HG03439 (cell line): ENCODE measurements around the gene ITPR2.
A peak's percentile ranks its signal among the peaks of the same experiment; 100 is the strongest.
"Not testable (repeated sequence)": the region's sequence is repeated elsewhere in the genome, so short reads cannot be mapped to it uniquely, and the experiment has no call there.

ENCODE experiments used
- ATAC-seq: cut with Tn5 transposase; IDR thresholded peaks from one replicate; pipeline ENCODE4 v1.9.1; 2021; ENCODE audit warnings: mild to moderate bottlenecking, moderate library complexity; ENCODE audit not compliant: unreplicated experiment

Gene ITPR2

DNA sequence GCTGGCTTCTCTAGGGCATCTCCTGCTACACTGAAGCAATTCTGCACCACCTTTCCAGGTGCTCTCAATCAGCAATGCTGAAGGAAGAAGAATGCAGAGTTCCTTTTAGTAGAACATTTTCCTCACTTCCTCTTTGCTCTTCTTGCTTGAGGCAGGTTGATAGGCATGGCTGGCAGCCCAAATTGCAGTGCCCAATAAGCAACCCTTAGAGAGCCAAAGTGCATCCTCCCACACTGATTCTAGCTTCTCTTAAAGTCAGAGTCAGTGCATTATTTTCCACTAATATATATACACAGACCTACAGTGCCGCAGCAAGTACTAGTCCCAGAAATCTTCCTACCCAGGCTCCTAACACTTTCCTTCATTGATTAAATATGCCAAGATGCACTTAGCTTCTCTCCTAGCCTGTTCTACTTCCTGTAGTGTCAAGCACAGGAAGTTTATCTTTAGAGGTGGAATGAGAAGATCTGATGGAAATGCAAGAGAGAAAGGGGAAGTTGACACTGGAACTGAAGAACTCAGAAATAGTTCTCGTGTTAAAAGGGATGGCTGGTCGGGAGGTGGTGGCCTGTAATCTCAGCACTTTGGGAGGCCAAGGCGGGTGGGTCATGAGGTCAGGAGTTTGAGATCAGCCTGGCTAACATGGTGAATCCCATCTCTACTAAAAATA lies 504.9 kb downstream of the ITPR2 start:
- ATAC-seq = no peak

DNA sequence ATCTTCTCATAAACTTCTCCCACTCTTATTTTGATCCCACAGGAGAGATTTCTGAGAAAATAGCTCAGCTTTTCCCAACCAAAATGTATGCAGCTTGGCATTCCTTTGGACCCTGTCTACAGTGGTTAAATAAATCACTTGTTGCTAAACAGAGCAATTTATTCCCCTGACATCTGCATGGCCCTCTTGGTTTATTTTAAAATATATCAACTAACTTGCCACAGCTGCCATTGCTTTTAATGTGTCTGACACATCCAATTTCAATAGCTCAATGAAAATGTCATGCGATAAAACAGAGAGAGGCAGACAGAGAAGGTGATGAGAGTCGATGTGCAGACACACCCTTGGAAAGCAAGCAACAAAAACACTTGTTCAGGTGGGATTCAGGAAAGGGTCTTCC lies 509.3 kb downstream of the ITPR2 start:
- no peak for ATAC-seq

- no peak for ATAC-seq
Observed at GRCh38 chr12:26319511-26319910, 513.5 kb downstream of the ITPR2 start.

GRCh38 chr12:26318661-26319068 lies 514.3 kb downstream of the ITPR2 start:
- peak; percentile 88 for ATAC-seq

DNA sequence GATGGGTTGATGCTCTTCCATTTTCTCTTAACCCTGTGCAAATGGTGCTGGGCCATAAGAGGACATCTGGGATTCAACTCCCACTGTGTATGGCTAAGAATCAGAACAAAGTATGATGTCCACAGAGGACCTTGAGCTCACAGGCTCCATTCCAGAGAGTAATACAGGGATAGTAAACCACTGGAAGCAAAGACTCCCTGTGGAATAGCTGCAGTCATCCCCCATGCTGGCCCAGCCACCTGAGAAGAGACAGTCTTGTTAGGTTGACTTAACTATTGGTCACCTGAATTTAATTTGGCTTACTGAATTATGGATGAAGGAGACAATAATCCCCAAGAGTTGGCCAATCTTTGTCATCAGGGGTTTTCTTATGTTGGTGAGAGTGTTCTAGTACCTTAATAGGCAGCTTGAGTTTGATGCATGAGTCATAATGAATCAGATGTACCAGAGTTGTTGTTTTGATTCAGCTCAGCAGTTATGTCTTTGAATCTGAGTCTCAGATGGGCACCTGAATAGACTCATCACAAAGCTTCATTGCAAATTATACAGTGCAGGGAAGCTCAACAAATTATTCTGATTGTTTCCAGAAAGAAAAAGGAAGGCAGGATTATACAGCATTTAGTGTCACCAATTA lies 514.9 kb downstream of the ITPR2 start:
- ATAC-seq = peak; percentile 65

GRCh38 chr12:26314103-26314502 lies 518.9 kb downstream of the ITPR2 start:
- ATAC-seq = not testable (repeated sequence)

GRCh38 chr12:26310489-26310888 lies 522.5 kb downstream of the ITPR2 start:
- ATAC-seq = not testable (repeated sequence)

DNA sequence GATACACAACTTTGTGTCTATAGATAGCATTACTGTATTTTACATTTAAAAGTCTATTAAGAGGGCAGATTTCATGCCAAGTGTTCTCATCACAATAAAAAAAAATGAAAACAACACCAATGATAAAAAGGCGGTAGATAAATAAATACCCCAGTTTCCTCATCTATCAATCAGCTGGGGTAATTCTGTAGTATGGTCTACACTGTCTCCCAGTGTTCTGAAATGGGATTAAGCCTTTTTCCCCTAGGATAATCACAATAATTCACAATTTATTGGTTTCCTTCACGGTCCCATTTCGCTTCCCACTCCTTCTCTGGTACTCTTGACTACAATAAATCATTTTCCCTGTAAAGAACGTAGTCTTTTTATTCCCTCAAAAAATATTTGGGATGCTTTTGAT lies 523.4 kb downstream of the ITPR2 start:
- ATAC-seq = no peak

- no peak for ATAC-seq
Observed at GRCh38 chr12:26304273-26304672, 528.7 kb downstream of the ITPR2 start.

DNA sequence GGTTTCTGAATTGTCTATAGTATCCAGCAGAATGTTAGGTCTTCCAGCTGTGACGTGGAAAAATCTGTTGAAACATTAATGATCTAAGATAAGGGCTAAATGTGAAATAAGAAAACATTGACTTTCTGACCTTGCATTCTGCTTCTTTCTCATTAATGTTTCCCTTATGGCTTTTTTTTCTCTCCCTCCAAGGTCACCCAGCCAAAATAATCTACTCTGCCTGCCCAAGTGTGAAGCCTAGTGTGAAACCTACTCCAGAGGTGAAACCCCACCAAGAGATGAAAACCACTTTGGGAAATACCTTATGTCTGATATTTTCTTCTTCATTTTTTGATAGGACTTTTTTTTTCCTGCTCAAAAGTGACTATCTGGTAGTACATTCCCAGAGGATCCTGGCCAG lies 529.6 kb downstream of the ITPR2 start:
- ATAC-seq = no peak

- ATAC-seq = no peak
Observed at GRCh38 chr12:26302776-26303175, 530.2 kb downstream of the ITPR2 start.

- ATAC-seq = no peak
Observed at GRCh38 chr12:26299751-26300150, 533.2 kb downstream of the ITPR2 start.

DNA sequence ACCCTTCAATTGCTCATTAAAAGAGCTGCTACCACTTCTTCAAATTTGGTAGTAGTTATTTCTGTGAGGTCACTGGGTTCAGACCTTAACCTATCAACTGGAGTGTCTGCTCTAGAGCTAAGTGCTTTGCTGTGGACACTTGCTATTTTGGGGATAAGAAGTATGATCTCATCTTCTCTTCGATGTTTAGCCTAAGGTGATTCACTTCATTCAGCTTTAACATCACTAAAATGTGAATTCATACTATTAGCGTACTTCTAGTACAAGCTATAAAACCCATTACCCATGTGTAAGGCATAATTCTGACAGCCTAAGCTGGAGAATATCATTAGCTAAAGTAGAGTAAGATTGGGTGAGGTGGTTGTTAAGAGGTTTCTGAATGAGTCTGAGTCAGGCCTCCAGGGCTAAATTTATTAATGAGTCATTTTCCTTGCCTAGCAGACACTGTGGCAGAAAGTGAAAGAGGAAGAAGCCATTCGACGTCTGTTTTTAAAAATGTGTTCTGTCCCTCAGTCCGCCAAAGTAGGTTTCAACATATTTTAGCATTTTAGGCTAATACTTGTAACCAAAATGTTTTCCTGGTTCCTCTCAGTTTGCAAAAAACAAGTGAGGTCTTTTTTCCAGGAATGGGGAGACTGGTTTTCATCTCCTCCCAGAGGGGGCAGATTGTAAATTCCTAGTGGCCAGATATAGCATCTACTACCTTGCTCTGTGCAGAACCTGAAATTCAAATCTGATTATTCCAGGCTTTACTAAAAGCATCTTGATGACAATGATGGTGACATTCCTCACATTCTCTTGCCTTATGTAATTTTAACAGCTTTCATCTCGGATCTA lies 534.0 kb downstream of the ITPR2 start:
- ATAC-seq = peak; percentile 99

DNA sequence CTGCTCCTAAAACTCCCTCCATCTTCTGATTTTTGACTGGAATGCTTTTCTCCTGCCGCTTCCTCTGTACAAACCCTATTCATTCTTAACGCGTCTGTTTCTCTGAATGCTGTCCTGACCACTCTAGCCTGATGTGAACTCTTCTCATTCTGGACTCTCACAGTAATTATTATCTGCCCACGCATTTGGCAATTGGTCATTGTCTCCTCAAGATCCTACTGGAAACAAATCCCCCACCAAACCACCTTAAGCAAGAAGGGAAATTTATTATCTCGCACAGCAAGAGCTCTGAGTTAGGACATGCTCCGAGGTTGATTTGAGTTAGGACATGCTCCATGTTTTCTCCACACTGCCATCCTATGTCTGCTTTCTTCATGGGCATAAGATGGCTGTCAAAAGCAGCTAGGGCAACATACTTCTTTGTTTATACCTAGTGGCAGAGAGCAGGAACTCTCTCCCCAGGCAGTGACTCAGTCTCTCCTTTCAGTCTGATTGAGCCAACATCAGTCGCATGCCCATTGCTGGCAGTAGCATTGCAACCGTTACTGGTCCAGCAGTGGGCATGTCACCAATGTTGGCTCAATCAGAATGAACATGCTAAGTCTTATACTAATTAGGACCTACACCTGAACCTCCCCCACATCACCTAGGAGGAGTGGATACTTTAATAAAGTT lies 535.5 kb downstream of the ITPR2 start:
- ATAC-seq = no peak

DNA sequence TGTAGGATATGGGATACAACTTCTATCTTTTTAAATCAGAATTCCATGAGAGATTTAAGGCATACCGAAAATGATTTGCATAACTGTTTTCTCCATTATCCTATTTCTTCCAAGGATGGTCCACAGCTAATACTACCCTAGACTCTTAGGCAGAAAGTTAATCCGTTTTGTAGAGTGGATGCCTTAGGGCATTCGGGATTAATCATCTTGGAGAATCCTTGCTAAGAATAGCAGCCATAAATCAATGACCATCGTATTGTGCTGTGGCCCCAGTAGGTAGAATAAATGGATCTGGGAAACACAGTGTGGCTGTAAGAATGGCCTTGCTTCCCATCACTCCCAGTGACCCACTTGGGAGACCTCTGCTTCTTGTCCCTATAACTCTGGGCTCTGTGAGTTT lies 538.0 kb downstream of the ITPR2 start:
- no peak for ATAC-seq

DNA sequence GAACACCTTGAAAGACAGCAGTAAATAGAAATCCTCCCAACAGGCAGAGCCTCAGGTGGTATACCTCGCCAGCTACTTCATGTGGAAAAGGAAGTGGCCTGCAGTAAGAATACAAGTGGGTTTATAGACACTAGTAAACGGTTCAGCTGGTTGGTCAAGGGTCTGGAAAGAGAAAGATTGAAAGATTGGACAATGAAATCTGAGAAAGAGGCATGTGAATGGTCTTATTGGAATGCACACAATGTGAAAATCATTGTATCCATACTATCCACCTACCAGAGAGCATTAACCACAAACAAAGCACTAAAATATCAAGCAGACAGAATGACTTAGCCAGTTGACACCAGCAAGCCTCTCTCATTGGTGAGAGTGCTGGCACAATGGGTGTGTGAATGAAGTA lies 539.4 kb downstream of the ITPR2 start:
- no peak for ATAC-seq

DNA sequence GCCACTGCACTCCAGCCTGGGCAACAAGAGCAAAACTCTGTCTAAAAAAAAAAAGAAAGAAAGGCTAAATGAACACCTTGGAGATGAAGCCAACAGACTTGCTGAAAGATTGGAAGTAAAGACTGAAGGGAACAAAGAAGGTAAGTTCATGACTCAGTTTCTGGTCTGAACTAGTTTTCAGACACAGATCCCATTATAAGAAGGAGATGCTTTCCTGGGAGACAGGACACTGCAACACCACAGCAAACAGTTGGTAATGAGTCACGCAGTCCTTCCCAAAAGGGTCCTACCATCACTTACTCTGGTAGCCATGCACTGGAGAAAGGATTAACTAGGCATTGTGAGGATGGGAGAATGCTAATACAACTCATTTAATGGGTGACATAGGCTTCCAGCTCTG lies 540.4 kb downstream of the ITPR2 start:
- ATAC-seq = no peak

DNA sequence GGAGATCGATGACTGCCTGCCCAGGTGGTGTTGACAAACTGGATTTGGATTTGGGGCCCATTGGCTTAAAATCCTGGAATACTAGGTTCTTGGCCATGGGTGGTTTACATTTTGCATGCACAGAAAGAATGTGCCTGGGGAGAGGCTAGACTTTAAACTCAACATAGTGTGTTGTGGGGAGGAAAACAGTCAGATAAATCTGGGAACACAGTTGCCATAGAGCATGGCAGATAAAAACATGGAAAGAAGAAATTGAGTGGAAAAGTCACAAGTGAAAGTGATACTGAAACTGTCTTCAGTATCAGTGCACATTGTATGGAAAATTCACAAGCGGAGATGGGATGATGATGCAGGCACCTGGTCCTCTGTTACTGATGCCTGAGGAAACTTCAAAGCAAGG lies 542.4 kb downstream of the ITPR2 start:
- ATAC-seq = no peak

- no peak for ATAC-seq
Observed at GRCh38 chr12:26287671-26288381, 545.2 kb downstream of the ITPR2 start.
